ENCODE results near the gene CDC123.

CDC123 gene

GRCh38 chr10:12214763-12215218 is 18.8 kb downstream of the CDC123 start (continued):
- TF ChIP-seq, protein P1, sequence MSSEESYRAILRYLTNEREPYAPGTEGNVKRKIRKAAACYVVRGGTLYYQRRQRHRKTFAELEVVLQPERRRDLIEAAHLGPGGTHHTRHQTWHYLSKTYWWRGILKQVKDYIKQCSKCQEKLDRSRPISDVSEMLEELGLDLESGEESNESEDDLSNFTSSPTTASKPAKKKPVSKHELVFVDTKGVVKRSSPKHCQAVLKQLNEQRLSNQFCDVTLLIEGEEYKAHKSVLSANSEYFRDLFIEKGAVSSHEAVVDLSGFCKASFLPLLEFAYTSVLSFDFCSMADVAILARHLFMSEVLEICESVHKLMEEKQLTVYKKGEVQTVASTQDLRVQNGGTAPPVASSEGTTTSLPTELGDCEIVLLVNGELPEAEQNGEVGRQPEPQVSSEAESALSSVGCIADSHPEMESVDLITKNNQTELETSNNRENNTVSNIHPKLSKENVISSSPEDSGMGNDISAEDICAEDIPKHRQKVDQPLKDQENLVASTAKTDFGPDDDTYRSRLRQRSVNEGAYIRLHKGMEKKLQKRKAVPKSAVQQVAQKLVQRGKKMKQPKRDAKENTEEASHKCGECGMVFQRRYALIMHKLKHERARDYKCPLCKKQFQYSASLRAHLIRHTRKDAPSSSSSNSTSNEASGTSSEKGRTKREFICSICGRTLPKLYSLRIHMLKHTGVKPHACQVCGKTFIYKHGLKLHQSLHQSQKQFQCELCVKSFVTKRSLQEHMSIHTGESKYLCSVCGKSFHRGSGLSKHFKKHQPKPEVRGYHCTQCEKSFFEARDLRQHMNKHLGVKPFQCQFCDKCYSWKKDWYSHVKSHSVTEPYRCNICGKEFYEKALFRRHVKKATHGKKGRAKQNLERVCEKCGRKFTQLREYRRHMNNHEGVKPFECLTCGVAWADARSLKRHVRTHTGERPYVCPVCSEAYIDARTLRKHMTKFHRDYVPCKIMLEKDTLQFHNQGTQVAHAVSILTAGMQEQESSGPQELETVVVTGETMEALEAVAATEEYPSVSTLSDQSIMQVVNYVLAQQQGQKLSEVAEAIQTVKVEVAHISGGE (tag by site-specific recombination; conservative IDR thresholded peaks at IDR 0.05; ENCODE audit: low read depth), result no peak

DNA sequence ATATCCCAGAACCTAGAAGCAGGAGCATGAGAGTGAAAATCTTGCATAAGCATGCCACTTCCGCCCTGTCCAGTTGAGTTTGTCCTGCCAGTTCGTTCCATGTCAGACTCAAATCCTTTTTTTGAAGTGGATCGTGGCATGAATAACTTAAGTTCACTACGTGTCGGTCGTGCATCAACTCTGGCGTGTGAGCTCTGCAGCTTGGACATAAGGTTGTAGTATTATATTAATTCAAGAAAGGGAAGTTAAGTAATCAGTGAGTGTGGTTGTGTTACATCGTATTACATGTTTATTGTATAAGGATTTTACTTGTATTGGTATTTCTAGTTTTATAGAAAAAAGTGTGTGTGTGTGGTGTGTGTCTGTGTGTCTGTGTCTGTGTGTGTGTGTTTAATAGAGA is 23.0 kb downstream of the CDC123 start:
- 0 out of 2 replicates have a peak, but pooled peaks cover 6% of the 10 kb centered on the region for H3K4me1 ChIP-seq (ENCODE audit: control insufficient read depth, insufficient read depth, low read length)
- CTCF ChIA-PET, result no interaction called here
- H3K4me3 ChIP-seq (ENCODE audit: low read depth, low read length), result no peak overlapping the region
- H3K36me3 ChIP-seq (ENCODE audit: control insufficient read depth in 2 of 2, insufficient read depth in 1 of 2, low read length in 2 of 2), result peaks cover 33 to 59% of the 10 kb centered on the region in 2 experiments
- no peaks in the 10 kb centered on the region for H3K9me3 ChIP-seq (ENCODE audit: control insufficient read depth, insufficient read depth, low read depth, low read length)
- H3K27ac ChIP-seq (ENCODE audit: extremely low read depth, low read depth, low read length), result no peak overlapping the region
- POLR2A ChIA-PET, result no interaction called here
- TF ChIP-seq MEIS1 (CRISPR knock-in tag; IDR thresholded peaks at IDR 0.05; ENCODE audit: borderline replicate concordance) (no peak), ZNF18 (tag by site-specific recombination; IDR thresholded peaks at IDR 0.05) (no peak), ZNF335 (tag by site-specific recombination; conservative IDR thresholded peaks at IDR 0.05) (no peak), ZNF473 (tag by site-specific recombination; IDR thresholded peaks at IDR 0.05) (no peak), ZNF561 (tag by site-specific recombination; IDR thresholded peaks at IDR 0.05; ENCODE audit: borderline replicate concordance) (no peak), ZNF549 (tag by site-specific recombination; IDR thresholded peaks at IDR 0.05) (no peak), ZNF354C (tag by site-specific recombination; IDR thresholded peaks at IDR 0.05; ENCODE audit: borderline replicate concordance, low read depth) (no peak)
- TF ChIP-seq, protein P2, sequence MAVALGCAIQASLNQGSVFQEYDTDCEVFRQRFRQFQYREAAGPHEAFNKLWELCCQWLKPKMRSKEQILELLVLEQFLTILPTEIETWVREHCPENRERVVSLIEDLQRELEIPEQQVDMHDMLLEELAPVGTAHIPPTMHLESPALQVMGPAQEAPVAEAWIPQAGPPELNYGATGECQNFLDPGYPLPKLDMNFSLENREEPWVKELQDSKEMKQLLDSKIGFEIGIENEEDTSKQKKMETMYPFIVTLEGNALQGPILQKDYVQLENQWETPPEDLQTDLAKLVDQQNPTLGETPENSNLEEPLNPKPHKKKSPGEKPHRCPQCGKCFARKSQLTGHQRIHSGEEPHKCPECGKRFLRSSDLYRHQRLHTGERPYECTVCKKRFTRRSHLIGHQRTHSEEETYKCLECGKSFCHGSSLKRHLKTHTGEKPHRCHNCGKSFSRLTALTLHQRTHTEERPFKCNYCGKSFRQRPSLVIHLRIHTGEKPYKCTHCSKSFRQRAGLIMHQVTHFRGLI (tag by site-specific recombination; IDR thresholded peaks at IDR 0.05), result no peak

DNA sequence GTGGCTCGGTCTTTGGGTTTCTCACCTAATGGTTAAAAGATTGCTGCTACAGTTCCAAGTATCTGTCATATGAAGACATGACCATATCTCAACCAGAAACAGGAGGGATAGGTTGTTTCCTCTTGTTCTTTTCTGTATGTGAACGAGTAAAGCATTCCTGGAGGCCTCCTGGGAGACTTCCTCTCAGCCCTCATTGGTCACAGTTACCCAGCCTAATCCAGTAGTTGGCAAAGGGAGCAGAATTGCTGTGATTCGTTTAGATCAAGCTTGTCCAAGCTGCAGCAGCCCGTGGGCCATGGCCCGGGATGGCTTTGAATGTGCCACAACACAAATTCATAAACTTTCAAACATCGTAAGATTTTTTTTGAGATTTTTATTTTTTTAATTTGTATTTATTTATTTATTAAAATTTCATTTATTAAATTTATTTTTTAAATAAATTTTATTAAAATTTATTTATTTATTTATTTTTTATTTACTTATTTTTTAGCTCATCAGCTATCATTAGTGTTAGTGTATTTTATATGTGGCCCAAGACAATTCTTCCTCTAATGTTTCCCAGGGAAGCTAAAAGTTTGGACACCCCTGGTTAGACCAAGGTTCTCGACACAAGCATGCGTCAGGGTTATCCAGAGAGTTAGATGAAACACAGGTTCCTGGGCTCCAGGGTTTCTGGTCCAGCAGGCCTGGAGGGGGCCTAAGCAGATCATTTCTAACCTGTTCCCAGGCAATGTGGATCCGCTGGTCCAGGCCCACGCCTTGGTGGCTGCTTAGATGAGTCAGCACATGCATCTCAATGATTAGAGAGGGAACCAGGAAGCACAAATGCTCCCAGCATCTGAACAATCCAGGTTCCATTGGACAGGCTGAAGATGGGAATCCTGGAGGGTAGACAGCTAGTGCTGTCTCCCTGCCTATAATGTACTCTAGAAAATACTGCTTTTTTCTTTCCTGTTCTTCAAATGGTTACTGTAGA is 25.6 kb downstream of the CDC123 start:
- Histone ChIP-seq H3K4me3 (ENCODE audit: low read depth, low read length) (no peak overlapping the region), H3K9me3 (ENCODE audit: control insufficient read depth, insufficient read depth, low read depth, low read length) (no peaks in the 10 kb centered on the region), H3K4me1 (ENCODE audit: control insufficient read depth, insufficient read depth, low read length) (no peaks in the 10 kb centered on the region), H3K36me3 (ENCODE audit: control insufficient read depth in 2 of 2, insufficient read depth in 1 of 2, low read length in 2 of 2) (peaks cover 44 to 63% of the 10 kb centered on the region in 2 experiments), H3K27ac (ENCODE audit: extremely low read depth, low read depth, low read length) (no peak overlapping the region)
- ChIA-PET POLR2A (no interaction called here), CTCF (interaction anchor here (0.5 to 0.9 kb wide), 3 partner anchors 233 to 681 kb away, joined by 4 to 5 read pairs (median 5); no protein-coding TSS in a partner anchor)
- peak; percentile 79; the same call in 1 of the 2 replicates for TF ChIP-seq ZNF140 (tag by site-specific recombination; IDR thresholded peaks at IDR 0.05)
- TF ChIP-seq ZNF549 (tag by site-specific recombination; IDR thresholded peaks at IDR 0.05), result no peak
- TF ChIP-seq PRDM2 (tag by site-specific recombination; IDR thresholded peaks at IDR 0.05; ENCODE audit: borderline replicate concordance), result no peak
- TF ChIP-seq ZBTB17 (tag by site-specific recombination; IDR thresholded peaks at IDR 0.05), result peak; percentile 64

All from HEK293 (cell line).